Mesenchymal stem cell (in vitro differentiated cells and primary cell): ENCODE results near the gene VEGFB.

ENCODE experiments used
- DNase-seq: peaks from one replicate; pipeline ENCODE4 v3.0.0-alpha.2; 2013
- H2AFZ ChIP-seq: one replicate; pipeline ENCODE4 v1.6.1; 2013; ENCODE audit warnings: low read depth, mild to moderate bottlenecking, control low read depth, inconsistent platforms, low read length, moderate library complexity
- H2AK5ac ChIP-seq: 2 replicates; pipeline ENCODE4 v1.6.1; 2013; ENCODE audit warnings: low read length, moderate library complexity, mild to moderate bottlenecking, inconsistent platforms; ENCODE audit not compliant: severe bottlenecking
- H2BK120ac ChIP-seq: one replicate; pipeline ENCODE4 v1.6.1; 2013; ENCODE audit warnings: low read depth, mild to moderate bottlenecking, inconsistent platforms, low read length, moderate library complexity
- H2BK12ac ChIP-seq, 2 experiments: one replicate each; pipeline ENCODE4 v1.6.1; 2013; ENCODE audit warnings: inconsistent platforms in 2 of 2, low read length in 2 of 2, mild to moderate bottlenecking in 2 of 2, moderate library complexity in 2 of 2, control low read depth in 1 of 2
- H2BK15ac ChIP-seq: one replicate; pipeline ENCODE4 v1.6.1; 2013; ENCODE audit warnings: mild to moderate bottlenecking, low read depth, inconsistent platforms; ENCODE audit not compliant: poor library complexity, severe bottlenecking
- H2BK5ac ChIP-seq: 2 replicates; pipeline ENCODE4 v1.6.1; 2013; ENCODE audit warnings: low read depth, mild to moderate bottlenecking, low read length, control low read depth, inconsistent platforms; ENCODE audit not compliant: poor library complexity, severe bottlenecking
- H3K14ac ChIP-seq, 2 experiments: one replicate each; pipeline ENCODE4 v1.6.1; 2013; ENCODE audit warnings: inconsistent platforms in 2 of 2, low read length in 2 of 2, control low read depth in 1 of 2, mild to moderate bottlenecking in 1 of 2, moderate library complexity in 1 of 2
- H3K18ac ChIP-seq, 2 experiments: one replicate each; pipeline ENCODE4 v1.6.1; 2013; ENCODE audit warnings: inconsistent platforms in 2 of 2, low read length in 2 of 2, control low read depth in 1 of 2, low read depth in 1 of 2, mild to moderate bottlenecking in 1 of 2
- H3K23ac ChIP-seq, 2 experiments: one replicate each; pipeline ENCODE4 v1.6.1; 2013; ENCODE audit warnings: inconsistent platforms in 2 of 2, low read length in 2 of 2, mild to moderate bottlenecking in 2 of 2, moderate library complexity in 2 of 2, control low read depth in 1 of 2
- H3K27ac ChIP-seq: 2 replicates; pipeline ENCODE4 v1.5.1; 2013; ENCODE audit warnings: mild to moderate bottlenecking, moderate library complexity, low read length, control low read depth, inconsistent platforms; ENCODE audit not compliant: poor library complexity, severe bottlenecking
- H3K27me3 ChIP-seq, 2 experiments: 2 replicates each; pipeline versions ENCODE4 v1.6.1 to v1.7.0; 2013; ENCODE audit warnings: low read length in 2 of 2, mild to moderate bottlenecking in 2 of 2, moderate library complexity in 2 of 2, control low read depth in 1 of 2, inconsistent platforms in 1 of 2; ENCODE audit not compliant: control insufficient read depth in 1 of 2, insufficient read depth in 1 of 2
- H3K36me3 ChIP-seq, 2 experiments: 2 replicates each; pipeline versions ENCODE4 v1.6.1 to v1.7.0; 2013; ENCODE audit warnings: low read length in 2 of 2, control low read depth in 1 of 2, inconsistent platforms in 1 of 2, low read depth in 1 of 2, mild to moderate bottlenecking in 1 of 2; ENCODE audit not compliant: insufficient read depth in 2 of 2, control insufficient read depth in 1 of 2
- H3K4ac ChIP-seq, 2 experiments: one replicate each; pipeline ENCODE4 v1.6.1; 2013; ENCODE audit warnings: inconsistent platforms in 2 of 2, low read length in 2 of 2, mild to moderate bottlenecking in 2 of 2, moderate library complexity in 2 of 2, control low read depth in 1 of 2, low read depth in 1 of 2
- H3K4me1 ChIP-seq: 2 replicates; pipeline ENCODE4 v1.6.1; 2013; ENCODE audit warnings: low read depth, low read length, control low read depth; ENCODE audit not compliant: control insufficient read depth, insufficient read depth
- H3K4me2 ChIP-seq: 2 replicates; pipeline ENCODE4 v1.6.1; 2013; ENCODE audit warnings: low read length, mild to moderate bottlenecking, inconsistent platforms; ENCODE audit not compliant: poor library complexity, severe bottlenecking
- H3K4me3 ChIP-seq, 2 experiments: 2 replicates each; pipeline versions ENCODE4 v1.5.1 to v1.7.0; 2013; ENCODE audit warnings: low read length in 2 of 2, mild to moderate bottlenecking in 2 of 2, control low read depth in 1 of 2, low read depth in 1 of 2; ENCODE audit not compliant: insufficient read depth in 1 of 2
- H3K79me1 ChIP-seq: replicated peaks from 2 replicates; pipeline ENCODE4 v1.6.1; 2013; ENCODE audit warnings: mild to moderate bottlenecking, control low read depth, low read length, inconsistent platforms; ENCODE audit not compliant: poor library complexity, severe bottlenecking
- H3K9ac ChIP-seq: 2 replicates; pipeline ENCODE4 v1.7.0; 2013; ENCODE audit warnings: mild to moderate bottlenecking, low read length, moderate library complexity
- H3K9me3 ChIP-seq: 2 replicates; pipeline ENCODE4 v1.7.0; 2013; ENCODE audit warnings: mild to moderate bottlenecking, low read length; ENCODE audit not compliant: control insufficient read depth
- H4K8ac ChIP-seq: one replicate; pipeline ENCODE4 v1.6.1; 2013; ENCODE audit warnings: inconsistent platforms, mild to moderate bottlenecking, low read length, moderate library complexity
- H4K91ac ChIP-seq: one replicate; pipeline ENCODE4 v1.6.1; 2013; ENCODE audit warnings: mild to moderate bottlenecking, low read length, inconsistent platforms
- WGBS: methylation state at CpG from one replicate; pipeline ENCODE4 v1.1.7; 2013; ENCODE audit warnings: mixed read lengths; 5-methylcytosine and 5-hydroxymethylcytosine counted together

The VEGFB gene

GRCh38 chr11:64230985-64231365 lies 3.4 kb upstream of the VEGFB start:
- Histone ChIP-seq H3K18ac (peak overlapping the region; percentile 84 to 93), H3K14ac (no peak overlapping the region), H4K8ac (peak overlapping the region; percentile 95), H2BK12ac (peak overlapping the region in 1 of 2 experiments; percentile 9), H3K23ac (no peak overlapping the region), H3K27me3 (no peaks in the 10 kb centered on the region), H4K91ac (peak overlapping the region; percentile 95), H2BK120ac (peak overlapping the region; percentile 73), H3K4me1 (peaks cover 55% of the 10 kb centered on the region), H2AFZ (no peak overlapping the region), H3K9ac (peak overlapping the region; percentile 87), H3K4ac (peak overlapping the region; percentile 37 to 94), H3K27ac (no peak overlapping the region), H3K9me3 (no peaks in the 10 kb centered on the region), H2AK5ac (peak overlapping the region; percentile 26), H2BK15ac (peak overlapping the region; percentile 44), H3K36me3 (peaks cover 6 to 20% of the 10 kb centered on the region in 2 experiments), H3K4me2 (peak overlapping the region; percentile 91), H2BK5ac (no peak overlapping the region), H3K4me3 (peak overlapping the region; percentile 77 to 89), H3K79me1 (peaks cover 30% of the 10 kb centered on the region)
- no peak for DNase-seq
- WGBS, result 22% methylated on average over 7 of the region's 8 CpGs

- Histone ChIP-seq H3K9me3 (no peaks in the 10 kb centered on the region), H3K4ac (no peak overlapping the region), H3K9ac (no peak overlapping the region), H2AFZ (no peak overlapping the region), H3K18ac (no peak overlapping the region), H2BK15ac (no peak overlapping the region), H4K8ac (no peak overlapping the region), H2BK120ac (no peak overlapping the region), H3K79me1 (peaks cover 33% of the 10 kb centered on the region), H4K91ac (no peak overlapping the region), H3K4me1 (peaks cover 54% of the 10 kb centered on the region), H3K14ac (no peak overlapping the region), H3K27me3 (no peaks in the 10 kb centered on the region), H2BK12ac (no peak overlapping the region), H2BK5ac (no peak overlapping the region), H3K4me3 (no peak overlapping the region), H3K36me3 (peaks cover 8 to 23% of the 10 kb centered on the region in 2 experiments), H3K27ac (no peak overlapping the region), H3K23ac (no peak overlapping the region), H2AK5ac (no peak overlapping the region), H3K4me2 (no peak overlapping the region)
- no peak for DNase-seq
- 95% methylated on average over 7 of the region's 7 CpGs for WGBS
Observed at GRCh38 chr11:64231546-64231945, 2.8 kb upstream of the VEGFB start.

- peaks cover 45% of the 10 kb centered on the region for H3K4me1 ChIP-seq
- H3K4me2 ChIP-seq, result no peak overlapping the region
- H3K27me3 ChIP-seq, result no peaks in the 10 kb centered on the region
- no peak overlapping the region for H3K27ac ChIP-seq
- H3K4ac ChIP-seq, result no peak overlapping the region
- no peak overlapping the region for H2BK120ac ChIP-seq
- H3K4me3 ChIP-seq, result no peak overlapping the region
- peak overlapping the region in 1 of 2 experiments; percentile 46 for H3K23ac ChIP-seq
- no peak overlapping the region for H2BK5ac ChIP-seq
- peak overlapping the region; percentile 19 for H2BK15ac ChIP-seq
- no peak overlapping the region for H4K91ac ChIP-seq
- peaks cover 10 to 27% of the 10 kb centered on the region in 2 experiments for H3K36me3 ChIP-seq
- no peak overlapping the region for H2AFZ ChIP-seq
- H2AK5ac ChIP-seq, result peak overlapping the region; percentile 2
- H4K8ac ChIP-seq, result no peak overlapping the region
- H3K18ac ChIP-seq, result no peak overlapping the region
- WGBS, result 92% methylated on average over 15 of the region's 15 CpGs
- H3K9ac ChIP-seq, result no peak overlapping the region
- no peaks in the 10 kb centered on the region for H3K9me3 ChIP-seq
- H3K79me1 ChIP-seq, result peaks cover 36% of the 10 kb centered on the region
- H3K14ac ChIP-seq, result no peak overlapping the region
- H2BK12ac ChIP-seq, result peak overlapping the region in 1 of 2 experiments; percentile 21
- DNase-seq, result no peak
Observed at GRCh38 chr11:64232182-64232966, 2.0 kb upstream of the VEGFB start.

DNA sequence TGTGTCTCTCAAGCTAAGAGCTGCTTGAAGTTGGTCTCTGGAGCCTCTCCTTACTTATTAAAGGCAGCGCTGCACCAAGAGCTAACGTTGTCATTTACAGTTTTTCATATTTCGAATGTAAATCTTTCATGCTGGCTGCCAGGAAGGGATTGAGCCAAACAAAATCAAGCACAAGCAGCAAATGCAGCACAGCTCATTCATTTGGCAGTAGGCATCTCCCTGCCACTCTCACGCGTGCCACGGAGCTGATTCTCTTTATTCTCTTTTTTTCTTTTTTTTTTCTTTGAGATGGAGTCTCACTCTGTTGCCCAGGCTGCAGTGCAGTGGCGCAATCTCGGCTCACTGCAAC lies 1.4 kb upstream of the VEGFB start:
- DNase-seq, result no peak
- Histone ChIP-seq H4K91ac (no peak overlapping the region), H2BK5ac (no peak overlapping the region), H3K27ac (no peak overlapping the region), H3K9ac (no peak overlapping the region), H3K23ac (no peak overlapping the region), H3K4ac (no peak overlapping the region), H3K36me3 (peaks cover 16 to 32% of the 10 kb centered on the region in 2 experiments), H2BK120ac (no peak overlapping the region), H2AFZ (no peak overlapping the region), H3K9me3 (no peaks in the 10 kb centered on the region), H3K14ac (no peak overlapping the region), H3K4me1 (peaks cover 43% of the 10 kb centered on the region), H2BK12ac (no peak overlapping the region), H3K18ac (no peak overlapping the region), H2BK15ac (no peak overlapping the region), H3K27me3 (no peaks in the 10 kb centered on the region), H3K79me1 (peaks cover 41% of the 10 kb centered on the region), H2AK5ac (no peak overlapping the region), H3K4me3 (no peak overlapping the region), H3K4me2 (no peak overlapping the region), H4K8ac (no peak overlapping the region)
- 94% methylated on average over 7 of the region's 8 CpGs for WGBS
